Activated naive CD8-positive, alpha-beta T cell treated with anti-CD3 and anti-CD28 coated beads for 36 hours (primary cell): ENCODE measurements around the gene SP100. TPM values are rescaled to one million over a fixed set of nuclear protein-coding genes. Genes with fewer than 3 reads are reported as not detected.

ENCODE experiments used
- DNase-seq: peaks from one replicate; pipeline ENCODE4 v3.0.0; 2021
- H3K27ac Mint-ChIP-seq: one replicate; pipeline ENCODE4 v1.8.0; 2022; ENCODE audit warnings: mild to moderate bottlenecking, moderate library complexity, mixed read lengths
- H3K27me3 Mint-ChIP-seq: one replicate; pipeline ENCODE4 v1.8.0; 2022; ENCODE audit warnings: mild to moderate bottlenecking, mixed read lengths
- H3K36me3 Mint-ChIP-seq: one replicate; pipeline ENCODE4 v1.8.0; 2021; ENCODE audit warnings: mild to moderate bottlenecking, mixed read lengths
- H3K4me1 Mint-ChIP-seq: one replicate; pipeline ENCODE4 v1.8.0; 2021; ENCODE audit warnings: mixed read lengths
- H3K4me3 Mint-ChIP-seq: one replicate; pipeline ENCODE4 v1.8.0; 2022; ENCODE audit warnings: mild to moderate bottlenecking, moderate library complexity, mixed read lengths
- H3K9me3 Mint-ChIP-seq: one replicate; pipeline ENCODE4 v1.8.0; 2022; ENCODE audit warnings: mixed read lengths
- total RNA-seq, 2 experiments: library from RNA; stranded (reverse); gene quantifications; one replicate each; pipeline ENCODE4 v1.2.3, GENCODE V29; 2021

The SP100 gene
- total RNA-seq, 2 experiments from 2014 or later, result 108 to 112 TPM

- DNase-seq, result no peak
- Mint-ChIP-seq H3K27ac (no peak overlapping the region), H3K4me1 (peaks cover 6% of the 10 kb centered on the region), H3K4me3 (no peak overlapping the region), H3K27me3 (no peaks in the 10 kb centered on the region), H3K9me3 (peaks cover 5% of the 10 kb centered on the region), H3K36me3 (no peaks in the 10 kb centered on the region)
Observed at GRCh38 chr2:230582851-230583283, 166.9 kb downstream of the SP100 start.

DNA sequence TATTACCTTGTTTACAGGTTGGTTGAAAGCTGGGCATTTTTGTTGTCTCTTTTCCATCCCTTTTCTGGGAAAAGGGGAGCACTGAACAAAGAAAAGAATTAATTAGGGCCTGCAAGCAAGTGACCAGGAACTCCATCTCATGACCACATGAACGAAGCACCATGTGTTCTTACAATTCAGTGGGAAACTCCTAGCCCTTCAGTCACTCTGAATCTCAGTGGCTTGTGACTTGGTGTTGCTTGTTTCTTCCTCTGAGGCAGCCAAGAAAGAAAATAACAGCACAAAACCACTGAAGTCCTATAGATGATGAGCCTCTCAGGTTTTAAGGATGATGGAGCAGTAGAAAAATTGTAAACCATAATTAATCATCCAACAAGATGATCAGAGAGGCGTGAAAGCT, 167.6 kb downstream of the SP100 start:
- H3K27ac Mint-ChIP-seq, result no peak overlapping the region
- no peaks in the 10 kb centered on the region for H3K27me3 Mint-ChIP-seq
- no peak overlapping the region for H3K4me3 Mint-ChIP-seq

GRCh38 chr2:230586328-230586982, 170.5 kb downstream of the SP100 start:
- peaks cover 7% of the 10 kb centered on the region for H3K36me3 Mint-ChIP-seq
- H3K27me3 Mint-ChIP-seq, result no peaks in the 10 kb centered on the region
- DNase-seq, result no peak
- H3K4me3 Mint-ChIP-seq, result no peak overlapping the region
- peaks cover 13% of the 10 kb centered on the region for H3K9me3 Mint-ChIP-seq
- peaks cover 25% of the 10 kb centered on the region for H3K4me1 Mint-ChIP-seq
- H3K27ac Mint-ChIP-seq, result no peak overlapping the region

More for the DNA sequence above, 167.6 kb downstream of the SP100 start:
- Mint-ChIP-seq H3K9me3 (peaks cover 5% of the 10 kb centered on the region), H3K36me3 (peaks cover 2% of the 10 kb centered on the region), H3K4me1 (peaks cover 6% of the 10 kb centered on the region)
- no peak for DNase-seq

DNA sequence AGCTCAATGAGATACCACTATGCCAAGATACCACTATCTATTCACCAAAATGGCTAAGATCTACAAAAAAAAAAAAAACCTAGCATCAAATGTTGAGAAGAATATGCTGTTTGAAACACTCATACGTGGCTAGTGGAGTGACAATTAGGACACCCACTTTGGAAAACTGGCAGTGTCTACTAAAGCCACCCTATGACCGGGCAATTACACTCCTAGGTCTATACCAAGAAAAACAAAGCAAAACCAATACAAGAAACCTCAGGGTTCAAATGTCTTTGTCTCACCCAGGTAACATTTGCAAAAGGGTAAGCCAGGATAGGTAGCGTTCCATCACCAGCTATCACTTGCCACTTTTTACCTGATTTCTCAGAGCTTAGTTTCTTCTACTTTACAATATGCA, 173.0 kb downstream of the SP100 start:
- Mint-ChIP-seq H3K4me1 (peaks cover 34% of the 10 kb centered on the region), H3K4me3 (no peak overlapping the region), H3K9me3 (peaks cover 7% of the 10 kb centered on the region), H3K27ac (no peak overlapping the region), H3K27me3 (no peaks in the 10 kb centered on the region), H3K36me3 (peaks cover 9% of the 10 kb centered on the region)
- DNase-seq, result no peak

DNA sequence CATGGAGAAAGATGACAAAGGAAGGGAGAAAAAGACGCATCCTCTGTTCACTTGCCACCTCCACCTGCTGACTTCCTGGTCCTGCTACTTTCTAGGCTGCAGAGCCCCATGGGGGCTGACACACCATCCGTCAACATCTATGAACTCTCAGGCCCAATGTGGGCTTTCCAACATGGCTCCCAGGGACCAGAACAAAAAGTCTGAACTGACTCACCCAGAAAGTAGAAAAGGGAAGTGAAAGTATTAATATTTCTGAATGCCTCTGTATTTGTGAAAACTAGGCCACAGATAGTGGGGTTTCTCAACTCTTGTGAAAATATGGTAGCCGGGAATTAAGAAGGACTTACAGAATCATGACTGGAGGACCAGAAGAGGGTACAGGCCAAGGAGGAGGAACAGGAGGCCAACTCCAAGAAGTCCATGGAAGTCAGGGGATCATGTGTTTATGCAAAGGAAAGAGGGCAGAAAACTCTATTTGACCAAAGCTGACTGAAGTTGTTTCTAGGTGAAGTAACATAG, 173.6 kb downstream of the SP100 start:
- Mint-ChIP-seq H3K27ac (peak overlapping the region; percentile 79), H3K4me1 (peaks cover 35% of the 10 kb centered on the region), H3K36me3 (peaks cover 9% of the 10 kb centered on the region), H3K27me3 (no peaks in the 10 kb centered on the region), H3K9me3 (peaks cover 7% of the 10 kb centered on the region), H3K4me3 (no peak overlapping the region)
- peak; percentile 57 for DNase-seq

DNA sequence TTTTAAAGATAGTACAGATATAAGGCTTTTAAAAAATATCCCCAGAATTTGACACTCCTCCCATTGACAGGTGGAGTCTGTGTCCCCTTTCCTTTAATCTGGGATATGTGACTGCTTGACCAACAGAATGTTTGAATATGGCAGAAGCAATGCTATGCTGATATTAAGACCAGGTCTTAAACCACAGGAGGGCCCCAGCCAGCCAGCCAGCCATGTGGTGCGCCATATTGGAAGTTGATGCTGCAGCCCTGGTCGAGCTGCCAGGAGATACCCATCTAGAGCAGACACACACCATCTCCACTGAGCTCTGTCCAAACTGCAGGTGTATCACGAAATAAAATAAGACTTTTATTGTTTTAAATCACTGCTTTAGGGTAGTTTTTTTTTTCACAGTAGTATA, 174.3 kb downstream of the SP100 start:
- no peak overlapping the region for H3K27ac Mint-ChIP-seq

DNA sequence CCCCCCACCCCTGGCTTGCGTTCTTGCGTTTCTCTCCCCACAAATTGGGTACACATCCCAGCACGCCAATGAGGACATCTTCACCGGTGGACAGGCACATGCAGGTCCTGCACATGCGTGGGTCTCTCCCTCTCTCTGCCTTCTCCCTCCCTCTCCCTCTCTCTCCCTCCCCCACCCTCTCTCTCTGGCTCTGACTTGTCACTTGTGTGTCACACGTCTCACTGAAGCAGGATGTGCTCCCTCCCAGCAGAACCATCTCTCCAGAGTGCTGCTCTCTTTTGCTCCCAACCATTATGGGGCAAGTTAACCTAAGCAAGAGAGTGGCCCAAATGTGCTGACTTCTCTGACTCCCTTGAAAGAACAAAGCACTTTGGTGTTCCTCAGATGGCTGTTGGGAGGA, 175.8 kb downstream of the SP100 start:
- H3K9me3 Mint-ChIP-seq, result peaks cover 11% of the 10 kb centered on the region
- H3K4me1 Mint-ChIP-seq, result peaks cover 39% of the 10 kb centered on the region
- peaks cover 9% of the 10 kb centered on the region for H3K36me3 Mint-ChIP-seq
- H3K27me3 Mint-ChIP-seq, result no peaks in the 10 kb centered on the region
- H3K27ac Mint-ChIP-seq, result no peak overlapping the region
- H3K4me3 Mint-ChIP-seq, result no peak overlapping the region
- no peak for DNase-seq

More for the DNA sequence above, 174.3 kb downstream of the SP100 start:
- DNase-seq, result no peak
- Mint-ChIP-seq H3K9me3 (peaks cover 7% of the 10 kb centered on the region), H3K27me3 (no peaks in the 10 kb centered on the region), H3K36me3 (peaks cover 9% of the 10 kb centered on the region), H3K4me1 (peaks cover 37% of the 10 kb centered on the region), H3K4me3 (no peak overlapping the region)

DNA sequence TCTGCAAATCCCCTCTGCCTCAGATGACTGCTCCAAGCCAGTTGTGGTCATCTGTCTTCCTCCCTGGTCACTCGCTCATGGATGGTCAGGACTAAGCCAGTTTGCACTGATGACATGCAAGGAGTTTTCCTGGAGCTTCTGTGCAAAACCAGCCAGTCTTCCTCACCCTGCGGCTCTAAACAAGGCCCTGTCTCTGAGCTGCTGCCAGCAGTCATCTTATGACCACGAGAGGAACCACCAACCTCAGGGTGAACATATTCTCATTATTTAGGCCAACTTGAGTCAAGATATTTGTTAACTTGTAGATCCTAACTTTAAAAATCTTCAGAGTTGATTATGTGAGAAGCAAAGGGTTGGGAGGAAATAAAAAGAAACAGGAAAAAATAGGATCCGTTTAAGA, 176.8 kb downstream of the SP100 start:
- Mint-ChIP-seq H3K9me3 (peaks cover 11% of the 10 kb centered on the region), H3K27me3 (no peaks in the 10 kb centered on the region), H3K36me3 (peaks cover 9% of the 10 kb centered on the region), H3K27ac (no peak overlapping the region), H3K4me1 (peaks cover 39% of the 10 kb centered on the region), H3K4me3 (no peak overlapping the region)
- DNase-seq, result no peak

Other genes starting within 250 kb of the SP100 start
- gene SP110, start 196.2 kb upstream of the SP100 start, total RNA-seq, result 10 to 100 TPM; 81.8 to 87.6 TPM
- gene SP140, start 190.5 kb upstream of the SP100 start, total RNA-seq, result 10 to 100 TPM; 42.7 to 46.8 TPM
- gene SP140L, start 89.0 kb upstream of the SP100 start, total RNA-seq, result 10 to 100 TPM; 36.3 to 38.8 TPM